ENCODE results near the gene TPTE. TPM values are rescaled to one million over a fixed set of nuclear protein-coding genes. Genes with fewer than 3 reads are reported as not detected.
"Not testable (repeated sequence)": the region's sequence is repeated elsewhere in the genome, so short reads cannot be mapped to it uniquely, and the experiment has no call there.

The TPTE gene
- total RNA-seq, 4 donors from 2014 or later = 0.22 to 0.54 TPM; not detected in 2

DNA sequence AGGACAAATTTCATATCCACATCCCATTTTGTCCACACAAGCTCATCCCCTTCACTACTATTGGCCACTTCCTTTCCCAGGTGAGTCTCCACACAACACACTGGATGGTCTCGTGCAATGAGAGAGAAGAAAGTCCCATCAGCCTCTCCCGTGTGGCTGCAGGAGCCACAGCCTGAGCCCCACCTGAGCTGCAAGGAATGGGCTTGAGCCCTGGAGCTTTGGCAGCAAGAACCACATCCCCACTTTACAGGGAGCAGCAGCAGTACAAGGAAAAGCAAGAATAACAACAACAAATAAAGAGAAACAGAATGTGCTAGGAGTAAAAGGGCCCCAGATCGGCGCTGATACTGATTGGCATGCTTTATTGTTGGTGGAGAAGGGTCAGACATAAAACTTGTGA lies 117.7 kb downstream of the TPTE start:
- no peak for DNase-seq
- WGBS, 2 donors = 45 to 56% methylated on average over 4 of the region's 4 CpGs
- intact Hi-C loops (cut with DNase I) = no loop called here
- Histone ChIP-seq H3K36me3 (no peaks in the 10 kb centered on the region), H3K27me3 (no peaks in the 10 kb centered on the region), H3K4me1 (no peaks in the 10 kb centered on the region), H3K27ac (no peak overlapping the region), H3K9me3 (no peaks in the 10 kb centered on the region), H3K4me3 (replicated peaks in 1 of 3) (no peak overlapping the region)
- TF ChIP-seq, protein P1, sequence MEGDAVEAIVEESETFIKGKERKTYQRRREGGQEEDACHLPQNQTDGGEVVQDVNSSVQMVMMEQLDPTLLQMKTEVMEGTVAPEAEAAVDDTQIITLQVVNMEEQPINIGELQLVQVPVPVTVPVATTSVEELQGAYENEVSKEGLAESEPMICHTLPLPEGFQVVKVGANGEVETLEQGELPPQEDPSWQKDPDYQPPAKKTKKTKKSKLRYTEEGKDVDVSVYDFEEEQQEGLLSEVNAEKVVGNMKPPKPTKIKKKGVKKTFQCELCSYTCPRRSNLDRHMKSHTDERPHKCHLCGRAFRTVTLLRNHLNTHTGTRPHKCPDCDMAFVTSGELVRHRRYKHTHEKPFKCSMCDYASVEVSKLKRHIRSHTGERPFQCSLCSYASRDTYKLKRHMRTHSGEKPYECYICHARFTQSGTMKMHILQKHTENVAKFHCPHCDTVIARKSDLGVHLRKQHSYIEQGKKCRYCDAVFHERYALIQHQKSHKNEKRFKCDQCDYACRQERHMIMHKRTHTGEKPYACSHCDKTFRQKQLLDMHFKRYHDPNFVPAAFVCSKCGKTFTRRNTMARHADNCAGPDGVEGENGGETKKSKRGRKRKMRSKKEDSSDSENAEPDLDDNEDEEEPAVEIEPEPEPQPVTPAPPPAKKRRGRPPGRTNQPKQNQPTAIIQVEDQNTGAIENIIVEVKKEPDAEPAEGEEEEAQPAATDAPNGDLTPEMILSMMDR (IDR thresholded peaks at IDR 0.05) = no peak
- TF ChIP-seq POLR2A (IDR thresholded peaks at IDR 0.05) = no peak

DNA sequence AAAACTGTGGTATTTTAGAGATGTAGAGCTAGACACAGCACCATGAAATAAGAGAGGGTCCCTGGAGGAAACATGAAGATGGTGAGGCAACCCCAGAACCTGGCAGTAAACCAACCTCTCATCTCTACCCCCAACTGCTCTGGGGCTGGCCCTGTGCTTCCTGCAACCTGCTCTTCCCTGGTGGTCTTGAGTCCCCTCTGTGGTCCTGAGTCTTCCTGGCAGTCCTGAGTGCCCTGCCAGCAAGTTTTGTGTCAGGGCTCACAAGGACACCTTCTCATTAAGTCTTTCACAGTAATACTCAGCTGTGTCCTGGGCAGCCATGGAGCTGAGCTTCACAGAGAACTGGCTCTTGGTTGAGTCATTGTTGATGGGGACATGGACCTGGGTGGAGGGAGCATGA lies 118.4 kb downstream of the TPTE start:
- H3K9me3 ChIP-seq; DNase-seq; H3K27ac ChIP-seq; intact Hi-C loops (cut with DNase I); H3K36me3 ChIP-seq; H3K4me3 ChIP-seq (replicated peaks in 1 of 3); H3K4me1 ChIP-seq; H3K27me3 ChIP-seq: not testable (repeated sequence)

DNA sequence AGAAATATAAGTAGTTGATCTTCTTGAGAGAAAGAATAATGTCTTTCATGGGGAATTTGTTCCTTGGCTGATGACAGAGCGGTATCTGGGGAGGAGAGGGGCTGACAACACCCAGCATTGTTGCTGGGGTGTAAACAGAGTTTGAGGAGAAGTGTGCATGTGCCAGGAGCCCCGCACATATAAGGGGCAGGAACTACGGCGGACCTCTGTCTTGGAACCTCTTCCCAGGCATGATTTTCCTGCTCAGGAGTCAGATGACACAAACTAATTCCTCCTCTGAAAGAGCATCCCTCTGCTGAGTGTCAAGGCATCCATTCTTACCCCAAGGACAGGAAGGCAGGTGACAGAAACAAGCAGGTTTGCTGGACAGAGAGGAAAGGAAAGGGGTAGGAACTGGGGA lies 119.1 kb downstream of the TPTE start:
- Histone ChIP-seq H3K4me3 (replicated peaks in 1 of 3) (no peak overlapping the region), H3K36me3 (no peaks in the 10 kb centered on the region), H3K27ac (no peak overlapping the region), H3K4me1 (no peaks in the 10 kb centered on the region), H3K9me3 (no peaks in the 10 kb centered on the region), H3K27me3 (no peaks in the 10 kb centered on the region)
- no peak for DNase-seq
- intact Hi-C loops (cut with DNase I) = no loop called here
- 37 to 44% methylated on average over 4 of the region's 4 CpGs for WGBS, 2 donors
- no peak for TF ChIP-seq POLR2A (IDR thresholded peaks at IDR 0.05)

DNA sequence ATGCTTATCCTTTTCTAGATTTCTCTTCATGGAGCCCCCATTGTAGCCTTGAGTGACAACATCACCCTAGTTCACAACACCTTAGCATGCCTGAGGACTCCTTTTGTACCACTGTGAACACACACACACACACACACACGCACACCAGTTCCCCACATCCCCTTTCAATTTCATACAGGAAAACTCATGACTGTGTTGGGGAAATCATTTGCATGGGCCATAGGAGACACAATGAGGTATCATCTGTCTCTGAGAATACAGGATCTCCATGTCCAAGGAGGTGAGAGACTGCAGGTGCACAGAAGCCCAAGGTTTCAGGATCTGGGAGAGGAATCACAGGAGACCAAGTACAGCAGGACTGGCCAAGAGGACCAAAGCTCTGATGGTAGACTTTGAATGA lies 119.7 kb downstream of the TPTE start:
- DNase-seq = no peak
- TF ChIP-seq, protein P1 (IDR thresholded peaks at IDR 0.05) = no peak
- no peak for TF ChIP-seq POLR2A (IDR thresholded peaks at IDR 0.05)
- intact Hi-C loops (cut with DNase I) = no loop called here
- Histone ChIP-seq H3K9me3 (no peaks in the 10 kb centered on the region), H3K36me3 (no peaks in the 10 kb centered on the region), H3K27ac (no peak overlapping the region), H3K4me1 (no peaks in the 10 kb centered on the region), H3K27me3 (no peaks in the 10 kb centered on the region), H3K4me3 (replicated peaks in 1 of 3) (no peak overlapping the region)
- WGBS, 2 donors = 39 to 54% methylated on average over 1 of the region's 1 CpG

DNA sequence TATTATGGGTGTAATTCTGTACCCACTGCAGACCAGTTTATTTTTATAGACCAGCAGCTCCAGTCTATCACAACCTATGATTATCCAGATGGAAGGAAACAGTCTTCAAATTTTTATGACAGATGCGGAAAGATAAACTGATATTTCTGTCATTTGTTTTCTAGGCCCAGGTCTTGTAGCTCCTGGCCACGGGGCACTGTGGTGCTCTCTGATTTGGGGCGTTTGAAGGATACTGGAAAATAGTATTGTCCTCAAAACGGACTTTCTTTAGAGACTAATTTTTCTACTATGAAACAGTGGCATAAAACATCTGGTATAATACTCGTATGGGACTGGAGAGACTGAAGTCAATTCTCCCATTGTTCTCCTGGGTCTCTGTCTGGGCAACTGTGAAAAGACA lies 124.3 kb downstream of the TPTE start:
- 45 to 46% methylated on average over 5 of the region's 5 CpGs for WGBS, 2 donors
- intact Hi-C loops (cut with DNase I); H3K9me3 ChIP-seq: not testable (repeated sequence)

DNA sequence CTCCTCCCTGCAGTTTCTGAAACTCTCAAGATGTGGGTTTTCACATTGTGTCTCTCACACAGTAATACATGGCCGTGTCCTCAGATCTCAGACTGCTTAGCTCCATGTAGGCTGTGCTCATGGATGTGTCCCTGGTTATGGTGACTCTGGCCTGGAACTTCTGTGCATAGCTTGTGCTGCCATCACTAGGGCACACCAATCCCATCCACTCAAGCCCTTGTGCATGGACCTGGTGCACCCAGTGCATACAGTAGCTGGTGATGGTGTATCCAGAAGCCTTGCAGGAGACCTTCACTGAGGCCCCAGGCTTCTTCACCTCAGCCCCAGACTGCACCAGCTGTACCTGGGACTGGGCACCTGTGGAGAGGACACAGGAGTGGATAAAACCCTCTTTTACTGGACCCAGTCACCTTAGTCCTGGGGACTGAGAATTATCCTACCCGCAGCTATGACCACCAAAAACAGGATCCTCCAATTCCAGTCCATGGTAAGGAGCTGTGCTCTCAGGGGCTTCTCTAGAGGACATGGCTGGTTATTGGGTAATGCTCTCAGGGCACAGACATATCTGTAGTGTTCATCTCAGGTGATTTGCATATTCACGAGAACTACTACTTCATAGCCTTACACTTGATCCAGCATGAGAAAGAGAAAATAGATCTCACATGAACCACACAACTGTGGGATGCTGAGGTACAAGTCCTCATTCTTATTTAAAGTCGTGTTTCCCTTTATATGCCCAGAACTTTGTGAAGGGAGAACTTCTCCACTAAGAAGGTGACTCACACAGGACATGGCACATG lies 128.2 kb downstream of the TPTE start:
- DNase-seq; H3K9me3 ChIP-seq; H3K4me1 ChIP-seq; H3K4me3 ChIP-seq (replicated peaks in 1 of 3); H3K27me3 ChIP-seq; H3K27ac ChIP-seq; H3K36me3 ChIP-seq; intact Hi-C loops (cut with DNase I): not testable (repeated sequence)
- WGBS, 2 donors = 57 to 61% methylated on average over 4 of the region's 4 CpGs

More for the DNA sequence above, 124.3 kb downstream of the TPTE start:
- not testable (repeated sequence) for H3K27ac ChIP-seq; H3K36me3 ChIP-seq; H3K27me3 ChIP-seq; H3K4me1 ChIP-seq; DNase-seq; H3K4me3 ChIP-seq (replicated peaks in 1 of 3)

DNA sequence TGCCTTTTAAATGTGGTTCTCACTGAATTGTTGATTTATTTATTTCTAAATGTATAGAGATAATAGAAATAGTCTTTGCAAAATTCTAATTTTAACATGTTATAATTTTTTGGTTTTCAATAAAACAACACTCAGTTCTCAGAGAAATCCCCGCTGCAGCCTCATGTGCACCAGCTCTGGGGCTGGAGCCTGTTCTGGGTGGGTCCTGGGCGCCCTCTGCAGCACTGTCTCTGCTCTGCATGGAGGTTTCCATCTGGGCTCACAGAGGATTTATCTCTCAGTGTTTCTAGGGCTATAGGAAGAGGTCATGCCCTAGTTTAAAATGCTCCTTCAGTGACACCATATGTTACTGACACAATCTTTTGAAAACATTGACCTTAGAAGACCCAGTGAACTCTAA lies 128.9 kb downstream of the TPTE start:
- H3K27me3 ChIP-seq; H3K36me3 ChIP-seq; H3K9me3 ChIP-seq; H3K4me1 ChIP-seq; H3K4me3 ChIP-seq (replicated peaks in 1 of 3); intact Hi-C loops (cut with DNase I); DNase-seq; H3K27ac ChIP-seq: not testable (repeated sequence)
- WGBS, 2 donors = 26 to 31% methylated on average over 2 of the region's 2 CpGs

Small RNA genes lying within 50 kb of the gene (small RNA-seq; reads per million reads assigned to genes)
- not detected for gene CYCSP41
